Tibial nerve (tissue), 4 donors: ENCODE data around the gene THSD4. TPM values are rescaled to one million over a fixed set of nuclear protein-coding genes. Genes with fewer than 3 reads are reported as not detected.
"Not testable (repeated sequence)": the region's sequence is repeated elsewhere in the genome, so short reads cannot be mapped to it uniquely, and the experiment has no call there.

Experiments
- DNase-seq, 2 donors: peaks; one replicate each; pipeline ENCODE4 v3.0.0-alpha.2; 2019; ENCODE audit warnings: low spot score in 2 of 2
- H3K27ac ChIP-seq, 4 donors: fragments of 200-600 bp; sonication (generic) in 3 of 4; one replicate each; pipeline ENCODE4 v1.5.1; 2017 to 2019; ENCODE audit warnings: mild to moderate bottlenecking in 1 of 4
- H3K27me3 ChIP-seq, 2 donors: fragments of 200-600 bp; sonication (generic) in 1 of 2; one replicate each; pipeline versions ENCODE4 v1.5.1 to v1.6.0; 2017 to 2019
- H3K36me3 ChIP-seq, 3 donors: fragments of 200-600 bp; sonication (generic); one replicate each; pipeline ENCODE4 v1.5.1; 2018 to 2019
- H3K4me1 ChIP-seq, 4 donors: fragments of 200-600 bp; sonication (generic) in 3 of 4; one replicate each; pipeline ENCODE4 v1.5.1; 2017 to 2019
- H3K4me3 ChIP-seq, 4 donors: fragments of 200-600 bp; sonication (generic) in 3 of 4; one replicate each; pipeline ENCODE4 v1.5.1; 2017 to 2019; ENCODE audit warnings: mild to moderate bottlenecking in 1 of 4, moderate library complexity in 1 of 4
- H3K9me3 ChIP-seq, 4 donors: fragments of 200-600 bp; sonication (generic) in 3 of 4; one replicate each; pipeline ENCODE4 v1.5.1; 2017 to 2019
- EP300 ChIP-seq, 2 donors: sonication (generic); formaldehyde crosslinking; IDR thresholded peaks; one replicate each; pipeline ENCODE4 v1.6.1; 2017; ENCODE audit warnings: antibody characterized with exemption in 2 of 2, mild to moderate bottlenecking in 1 of 2
- POLR2A ChIP-seq, 2 donors: fragments of 450-650 bp; IDR thresholded peaks; one replicate each; pipeline ENCODE4 v1.6.1; 2017; ENCODE audit warnings: antibody characterized with exemption in 2 of 2, mild to moderate bottlenecking in 2 of 2, moderate library complexity in 2 of 2
- WGBS, 2 donors: methylation state at CpG; one replicate each; pipeline ENCODE4 v1.1.5; 2018; 5-methylcytosine and 5-hydroxymethylcytosine counted together
- total RNA-seq, 4 donors: library from RNA; depleted of rRNA; stranded (reverse); fragments of >200 nt; gene quantifications; one replicate each; pipeline ENCODE4 v1.1.0, GENCODE V29; 2016
- TF ChIP-seq, protein P1 (sequence below), 5 experiments: fragments of 200-600 bp in 3 of 5; fragments of 450-650 bp in 2 of 5; sonication (generic) in 3 of 5; IDR thresholded peaks; one replicate each; pipeline ENCODE4 v1.5.1; 2016 to 2019; ENCODE audit warnings: antibody characterized with exemption in 5 of 5, mild to moderate bottlenecking in 3 of 5, moderate library complexity in 2 of 5

THSD4 gene
- total RNA-seq, 4 donors from 2014 or later = 9.6 to 25.1 (median 21.2) TPM

DNA sequence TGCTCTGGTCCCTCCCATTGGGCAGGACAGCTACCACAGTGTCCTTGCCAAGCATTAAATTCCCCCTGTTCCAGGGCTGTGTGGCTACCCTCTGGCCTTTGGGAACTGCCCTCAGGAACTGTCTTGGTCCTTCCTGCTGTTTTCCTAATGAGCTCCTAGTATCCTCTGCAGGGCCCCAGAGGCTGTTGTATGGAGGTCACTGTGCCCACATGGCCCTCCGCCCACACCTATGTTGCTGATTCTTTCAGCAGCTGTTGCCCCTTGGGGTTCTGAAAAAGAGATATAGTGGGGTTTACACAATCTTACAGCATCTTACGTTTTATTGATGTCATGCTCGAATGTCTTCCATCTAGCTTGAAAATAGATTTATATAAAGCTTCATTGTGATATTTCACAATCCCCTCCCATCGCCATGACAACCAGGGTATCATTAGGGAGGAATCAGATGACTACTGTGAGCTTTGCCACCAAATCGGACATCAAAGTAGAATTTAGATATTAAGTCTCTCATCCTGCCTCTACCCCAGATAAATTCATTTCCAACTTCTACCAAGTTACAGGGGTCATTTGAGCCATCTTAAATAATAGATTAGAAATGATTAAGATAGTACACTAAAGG, 598.0 kb downstream of the THSD4 start:
- no peak overlapping the region for H3K4me3 ChIP-seq
- DNase-seq = peak in 1 of 2 donors; percentile 80
- H3K36me3 ChIP-seq = no peaks in the 10 kb centered on the region
- no peaks in the 10 kb centered on the region for H3K9me3 ChIP-seq
- peak overlapping the region in 2 of 4 donors; percentile 57 to 60 for H3K27ac ChIP-seq
- no peaks in the 10 kb centered on the region for H3K27me3 ChIP-seq
- TF ChIP-seq EP300 (IDR thresholded peaks at IDR 0.05) (peak in 1 of 2 donors; percentile 6), POLR2A (IDR thresholded peaks at IDR 0.05) (no peak)
- TF ChIP-seq, protein P1, sequence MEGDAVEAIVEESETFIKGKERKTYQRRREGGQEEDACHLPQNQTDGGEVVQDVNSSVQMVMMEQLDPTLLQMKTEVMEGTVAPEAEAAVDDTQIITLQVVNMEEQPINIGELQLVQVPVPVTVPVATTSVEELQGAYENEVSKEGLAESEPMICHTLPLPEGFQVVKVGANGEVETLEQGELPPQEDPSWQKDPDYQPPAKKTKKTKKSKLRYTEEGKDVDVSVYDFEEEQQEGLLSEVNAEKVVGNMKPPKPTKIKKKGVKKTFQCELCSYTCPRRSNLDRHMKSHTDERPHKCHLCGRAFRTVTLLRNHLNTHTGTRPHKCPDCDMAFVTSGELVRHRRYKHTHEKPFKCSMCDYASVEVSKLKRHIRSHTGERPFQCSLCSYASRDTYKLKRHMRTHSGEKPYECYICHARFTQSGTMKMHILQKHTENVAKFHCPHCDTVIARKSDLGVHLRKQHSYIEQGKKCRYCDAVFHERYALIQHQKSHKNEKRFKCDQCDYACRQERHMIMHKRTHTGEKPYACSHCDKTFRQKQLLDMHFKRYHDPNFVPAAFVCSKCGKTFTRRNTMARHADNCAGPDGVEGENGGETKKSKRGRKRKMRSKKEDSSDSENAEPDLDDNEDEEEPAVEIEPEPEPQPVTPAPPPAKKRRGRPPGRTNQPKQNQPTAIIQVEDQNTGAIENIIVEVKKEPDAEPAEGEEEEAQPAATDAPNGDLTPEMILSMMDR (IDR thresholded peaks at IDR 0.05) = no peak
- H3K4me1 ChIP-seq = peaks cover 0 to 49% (median 5%) of the 10 kb centered on the region in 4 donors
- 63 to 66% methylated on average over 5 of the region's 5 CpGs for WGBS, 2 donors

GRCh38 chr15:71715914-71716313, 600.6 kb downstream of the THSD4 start:
- no peak for DNase-seq
- H3K4me1 ChIP-seq = peaks cover 0 to 23% (median 3%) of the 10 kb centered on the region in 4 donors
- H3K27ac ChIP-seq = peak overlapping the region in 1 of 4 donors; percentile 43
- 65 to 77% methylated on average over 1 of the region's 1 CpG for WGBS, 2 donors
- no peaks in the 10 kb centered on the region for H3K36me3 ChIP-seq
- H3K4me3 ChIP-seq = no peak overlapping the region
- TF ChIP-seq, protein P1 (IDR thresholded peaks at IDR 0.05) = no peak
- peak in 1 of 2 donors; percentile 28 for TF ChIP-seq EP300 (IDR thresholded peaks at IDR 0.05)
- H3K27me3 ChIP-seq = no peaks in the 10 kb centered on the region
- no peaks in the 10 kb centered on the region for H3K9me3 ChIP-seq

GRCh38 chr15:71716990-71717389, 601.7 kb downstream of the THSD4 start:
- H3K4me3 ChIP-seq = no peak overlapping the region
- no peaks in the 10 kb centered on the region for H3K36me3 ChIP-seq
- H3K9me3 ChIP-seq = no peaks in the 10 kb centered on the region
- H3K4me1 ChIP-seq = peaks cover 0 to 14% (median 3%) of the 10 kb centered on the region in 4 donors
- peak overlapping the region in 1 of 4 donors; percentile 11 for H3K27ac ChIP-seq
- TF ChIP-seq POLR2A (IDR thresholded peaks at IDR 0.05) (no peak), EP300 (IDR thresholded peaks at IDR 0.05) (no peak)
- TF ChIP-seq, protein P1 (IDR thresholded peaks at IDR 0.05) = no peak
- H3K27me3 ChIP-seq = no peaks in the 10 kb centered on the region
- no peak for DNase-seq

DNA sequence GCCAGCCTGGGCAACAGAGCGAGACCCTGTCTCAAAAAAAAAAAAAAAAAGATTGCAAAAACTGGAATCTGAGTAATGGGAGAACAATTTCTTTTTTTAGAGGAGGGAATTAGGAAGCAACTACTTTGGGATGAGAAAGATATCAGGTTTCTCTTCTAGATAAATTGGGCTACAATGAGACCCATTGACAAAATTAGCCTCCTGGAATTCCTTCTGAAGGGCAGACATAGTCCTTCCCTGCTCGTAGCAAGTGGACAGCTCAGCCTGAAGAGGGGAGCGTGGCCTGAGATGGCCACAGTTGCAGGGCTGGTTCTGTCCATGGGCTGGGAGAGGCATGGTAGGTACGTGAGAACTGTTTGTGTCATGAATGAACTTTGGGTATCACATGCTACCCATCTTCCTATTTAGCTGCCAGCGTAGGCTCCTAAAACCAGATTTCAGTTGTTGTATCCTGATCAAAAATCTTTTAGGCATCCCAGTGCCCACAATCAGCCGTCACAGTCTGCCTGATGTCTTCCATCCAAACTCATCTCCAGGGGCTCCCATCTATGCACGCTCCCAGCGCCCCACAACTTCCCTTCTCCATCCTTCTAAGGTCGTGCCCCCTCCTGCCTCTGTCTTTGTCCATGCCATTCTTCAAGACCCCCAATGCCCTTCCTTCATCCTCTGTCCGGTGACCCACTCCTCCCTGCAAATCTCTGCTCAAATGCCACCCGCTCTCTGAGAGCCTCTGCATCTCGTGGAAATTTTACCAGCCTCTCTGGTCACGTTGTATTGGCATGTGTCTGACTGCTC, 603.0 kb downstream of the THSD4 start:
- peaks cover 0 to 1% (median 0%) of the 10 kb centered on the region in 4 donors for H3K4me1 ChIP-seq
- WGBS, 2 donors = 80 to 81% methylated on average over 13 of the region's 13 CpGs
- no peaks in the 10 kb centered on the region for H3K36me3 ChIP-seq
- no peak for TF ChIP-seq POLR2A (IDR thresholded peaks at IDR 0.05)
- TF ChIP-seq, protein P1 (IDR thresholded peaks at IDR 0.05) = no peak
- no peak for TF ChIP-seq EP300 (IDR thresholded peaks at IDR 0.05)
- H3K4me3 ChIP-seq = no peak overlapping the region
- H3K27ac ChIP-seq = no peak overlapping the region
- no peak for DNase-seq
- H3K27me3 ChIP-seq = no peaks in the 10 kb centered on the region
- H3K9me3 ChIP-seq = no peaks in the 10 kb centered on the region

DNA sequence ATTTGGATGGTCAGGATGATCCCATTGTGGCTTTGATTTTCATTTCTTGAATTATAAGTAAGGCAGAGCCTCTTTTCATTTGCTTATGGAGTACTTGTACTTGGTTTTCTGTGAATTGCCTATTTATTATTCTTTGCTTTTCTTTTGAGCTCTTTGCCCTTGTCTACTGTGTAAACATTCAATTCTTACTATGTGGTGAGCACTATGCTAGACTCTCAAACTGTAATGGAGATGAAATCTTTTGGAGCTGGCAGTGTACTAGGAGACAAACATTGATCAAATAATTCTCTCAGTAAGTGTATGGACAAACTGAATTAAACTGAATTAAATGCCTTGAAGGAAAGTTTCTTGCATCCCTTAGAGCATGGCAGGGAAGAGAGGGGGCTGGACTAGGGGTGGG, 608.1 kb downstream of the THSD4 start:
- no peak for DNase-seq
- no peaks in the 10 kb centered on the region for H3K4me1 ChIP-seq
- TF ChIP-seq, protein P1 (IDR thresholded peaks at IDR 0.05) = no peak
- TF ChIP-seq EP300 (IDR thresholded peaks at IDR 0.05) (no peak), POLR2A (IDR thresholded peaks at IDR 0.05) (no peak)
- H3K27ac ChIP-seq = no peak overlapping the region
- no peaks in the 10 kb centered on the region for H3K9me3 ChIP-seq
- no peaks in the 10 kb centered on the region for H3K36me3 ChIP-seq
- no peak overlapping the region for H3K4me3 ChIP-seq
- H3K27me3 ChIP-seq = no peaks in the 10 kb centered on the region

- peaks cover 0 to 17% (median 0%) of the 10 kb centered on the region in 4 donors for H3K4me1 ChIP-seq
- not testable (repeated sequence) for H3K9me3 ChIP-seq, H3K27ac ChIP-seq, H3K4me3 ChIP-seq, H3K36me3 ChIP-seq, H3K27me3 ChIP-seq, DNase-seq
- WGBS, 2 donors = 84 to 85% methylated on average over 4 of the region's 4 CpGs
Measured at GRCh38 chr15:71725207-71725955, 610.1 kb downstream of the THSD4 start.
